Activated CD4-positive, alpha-beta T cell treated with anti-CD3 and anti-CD28 coated beads for 48 hours (primary cell): ENCODE measurements around the gene NFKBIE.

Experiments used
- DNase-seq: peaks from one replicate; pipeline ENCODE4 v3.0.0-alpha.2; 2020

Gene NFKBIE

GRCh38 chr6:44272529-44272928 lies 7.2 kb upstream of the NFKBIE start:
- no peak for DNase-seq

- no peak for DNase-seq
These were observed 6.6 kb upstream of the NFKBIE start for GRCh38 chr6:44271914-44272313.

DNA sequence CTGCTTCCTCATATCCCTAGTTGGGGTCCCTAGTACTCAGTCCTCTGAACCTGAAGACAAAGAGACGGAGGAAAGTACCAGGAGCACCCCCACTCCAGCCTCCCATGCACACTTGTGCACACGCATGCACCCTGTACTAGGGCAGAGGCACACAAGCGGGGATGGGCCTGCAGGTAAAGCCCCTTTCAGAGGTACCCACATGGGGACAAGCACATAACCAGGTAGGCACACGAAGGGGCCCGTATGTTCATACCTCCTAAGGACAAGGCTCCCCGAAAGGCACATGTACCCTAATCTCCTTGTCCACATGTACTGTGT lies 6.0 kb upstream of the NFKBIE start:
- no peak for DNase-seq

DNA sequence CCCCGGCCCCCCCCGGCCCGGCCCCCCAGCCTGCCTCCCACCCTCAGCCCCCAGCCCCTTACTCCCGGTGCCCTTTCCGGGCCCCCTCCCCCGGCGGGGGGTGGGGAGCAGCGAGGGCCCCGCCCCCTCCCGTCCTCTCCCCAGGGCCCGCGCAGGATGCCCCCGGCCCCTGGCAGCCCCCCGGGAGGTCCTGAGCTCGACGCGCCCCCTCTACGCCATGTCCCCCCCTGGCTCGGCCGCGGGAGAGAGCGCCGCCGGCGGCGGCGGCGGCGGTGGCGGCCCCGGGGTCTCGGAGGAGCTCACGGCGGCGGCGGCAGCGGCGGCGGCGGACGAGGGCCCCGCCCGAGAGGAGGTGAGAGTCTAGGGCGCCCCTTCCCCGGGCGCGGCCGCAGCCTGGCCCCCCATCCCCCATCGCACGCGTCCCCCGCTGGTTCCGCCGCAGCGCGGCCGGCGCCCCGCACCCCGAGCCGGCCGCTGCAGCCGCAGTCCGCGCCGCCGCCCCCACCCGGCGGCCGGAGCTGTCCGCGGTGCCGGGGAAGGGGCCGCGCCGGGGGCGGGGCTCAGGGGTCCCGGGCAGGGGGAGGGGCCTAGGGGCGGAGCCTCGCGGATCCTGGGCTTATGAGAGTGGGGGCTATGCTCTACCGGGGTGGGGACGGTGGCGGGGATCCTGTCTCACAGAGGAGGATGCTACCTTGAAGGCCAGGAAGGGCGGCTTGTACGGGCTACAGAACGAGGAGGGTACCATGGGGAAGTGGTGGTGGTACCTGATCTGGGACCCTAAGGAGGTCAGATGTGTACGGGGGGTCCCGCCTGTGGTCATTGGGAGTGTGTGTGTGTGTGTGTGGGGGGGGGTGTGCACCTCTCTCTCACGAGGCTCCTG lies 5.4 kb upstream of the NFKBIE start:
- no peak for DNase-seq

DNA sequence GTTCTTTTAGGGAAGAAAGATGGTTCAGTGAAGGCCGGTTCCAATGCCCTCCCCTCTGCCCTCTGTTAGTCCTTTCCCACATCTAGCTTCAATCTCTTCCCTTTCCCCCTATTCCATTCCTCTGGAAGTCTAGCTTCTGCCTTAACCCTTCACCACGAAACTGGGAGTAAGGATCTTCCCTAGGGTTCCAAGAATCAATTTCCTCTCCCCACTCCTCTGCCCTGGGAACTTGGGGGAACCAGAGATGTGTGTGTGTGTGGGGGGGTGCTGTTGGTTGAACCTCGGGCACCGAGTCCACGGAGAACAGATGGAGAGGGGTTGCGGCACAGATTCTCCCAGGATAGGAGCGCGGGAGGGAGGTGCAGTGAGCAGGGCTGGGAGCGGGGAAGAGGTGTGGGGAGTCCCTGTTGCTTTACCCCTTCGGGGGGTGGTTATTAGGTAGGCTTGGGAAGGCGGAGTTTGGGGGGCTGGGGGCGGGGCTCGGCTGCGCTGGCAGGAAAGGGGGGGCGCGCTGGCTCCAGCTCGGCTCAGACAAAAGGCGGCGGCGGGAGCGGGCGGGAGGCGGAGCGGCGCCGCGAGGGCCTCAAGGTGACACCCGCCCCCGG lies 4.7 kb upstream of the NFKBIE start, which contains the start of gene TMEM151B:
TMEM151B (plus strand) TSS at position 530 of the 605 bp plus-strand sequence. CDS start 293 bp downstream, outside the sequence.
- DNase-seq = no peak

DNA sequence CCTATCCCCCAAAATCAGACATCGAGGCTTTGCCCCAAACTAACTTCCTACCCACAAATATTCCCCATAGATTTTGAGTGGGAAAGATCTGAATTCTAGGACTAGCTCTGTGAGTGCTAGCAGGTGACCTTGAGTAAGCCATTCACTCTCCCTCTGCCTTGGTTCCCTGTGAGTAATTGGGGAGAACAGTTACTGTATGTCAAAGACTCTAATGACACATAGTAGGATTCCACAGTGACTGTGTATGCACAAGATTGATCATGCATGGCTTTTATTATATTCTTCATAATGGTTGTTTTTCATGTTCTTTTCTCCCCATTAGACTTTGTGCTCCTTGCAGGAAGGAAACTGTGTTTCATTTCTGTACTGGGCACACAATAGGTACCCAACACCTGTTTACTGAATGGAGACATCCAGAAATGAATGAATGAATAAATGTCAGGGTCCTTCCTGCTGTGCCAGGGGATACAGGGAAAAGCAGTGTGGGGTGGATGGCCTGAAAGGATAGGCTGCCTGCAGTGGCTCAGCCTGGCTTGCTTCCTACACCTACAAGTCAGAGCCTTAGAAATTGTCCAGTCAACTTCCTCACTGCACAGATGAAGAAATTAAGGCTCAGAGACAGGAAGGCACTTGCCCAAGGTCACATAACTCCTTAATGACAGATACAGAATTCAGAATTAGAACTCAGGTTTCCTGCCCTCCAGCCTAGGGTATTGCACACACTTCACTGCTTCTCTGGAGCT lies 4.0 kb upstream of the NFKBIE start:
- no peak for DNase-seq

DNA sequence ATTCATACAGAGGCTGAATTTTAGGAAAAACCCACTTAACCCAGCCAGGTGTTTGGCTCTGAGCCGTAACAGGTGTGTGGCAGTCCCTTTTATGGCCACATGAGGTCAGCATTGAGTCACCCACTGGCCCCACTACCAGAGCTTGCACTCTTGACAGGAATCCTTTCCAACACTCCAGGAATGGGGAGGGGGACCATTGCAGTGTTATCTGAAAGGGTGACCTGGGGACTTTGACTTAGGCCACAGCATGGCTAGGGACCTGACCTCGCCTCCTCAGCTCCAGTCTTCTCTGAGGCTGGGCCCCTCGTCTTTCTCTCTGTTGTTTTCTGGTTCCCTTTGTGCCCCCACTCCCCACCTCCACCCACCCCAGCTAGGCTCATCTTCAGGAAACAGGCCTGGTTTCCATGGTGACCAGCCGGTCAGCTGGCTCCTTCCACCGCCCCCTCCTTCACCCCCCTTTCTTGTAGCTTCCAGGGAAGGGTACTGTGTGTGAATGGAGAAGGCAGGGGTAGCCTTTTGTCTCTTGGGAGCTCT lies 2.8 kb upstream of the NFKBIE start:
- DNase-seq = peak; percentile 71

DNA sequence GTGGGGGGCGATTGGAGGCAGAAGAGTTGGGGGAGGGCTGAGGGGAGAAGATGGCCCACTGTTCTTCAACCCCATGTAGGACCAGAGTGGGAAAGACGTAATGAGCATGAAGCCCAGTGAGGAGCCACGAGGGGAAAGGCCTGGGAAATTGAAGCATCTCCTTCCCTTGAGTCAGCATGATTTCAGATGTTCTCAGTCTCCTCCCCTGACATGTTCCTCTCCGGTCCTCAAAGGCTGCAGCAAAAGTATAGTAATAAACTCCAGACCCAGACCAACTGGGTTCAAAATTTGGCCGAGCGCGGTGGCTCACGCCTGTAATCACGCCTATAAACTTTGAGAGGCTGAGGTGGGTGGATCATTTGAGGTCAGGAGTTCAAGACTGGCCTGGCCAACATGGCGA lies 1.9 kb upstream of the NFKBIE start:
- DNase-seq = no peak

- DNase-seq = no peak
These were observed 996 bp upstream of the NFKBIE start for GRCh38 chr6:44266347-44266746.

DNA sequence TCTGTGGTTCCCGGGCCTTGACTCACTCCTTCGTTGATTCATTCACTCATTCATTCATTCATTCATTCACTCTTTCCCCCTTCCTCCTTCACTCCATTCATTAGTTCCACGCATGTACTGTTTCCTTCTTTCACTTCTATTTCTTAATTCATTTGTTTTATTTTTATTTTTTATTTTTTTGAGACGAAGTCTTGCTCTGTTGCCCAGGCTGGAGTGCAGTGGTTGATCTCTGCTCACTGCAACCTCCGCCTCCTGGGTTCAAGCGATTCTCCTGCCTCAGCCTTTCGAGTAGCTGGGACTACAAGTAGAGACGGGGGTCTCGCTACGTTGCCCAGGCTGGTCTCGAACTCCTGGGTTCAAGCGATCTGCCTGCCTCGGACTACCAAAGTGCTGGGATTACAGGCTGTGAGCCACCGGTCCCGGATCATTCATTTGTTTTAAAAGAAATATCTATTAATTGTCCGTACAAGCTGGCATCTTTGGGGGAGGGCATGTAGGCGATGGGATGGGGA lies 427 bp upstream of the NFKBIE start:
- no peak for DNase-seq

GRCh38 chr6:44264154-44265006 lies 971 bp downstream of the NFKBIE start:
- peak; percentile 58 for DNase-seq

- DNase-seq = no peak
These were observed 1.8 kb downstream of the NFKBIE start for GRCh38 chr6:44263354-44264100.

DNA sequence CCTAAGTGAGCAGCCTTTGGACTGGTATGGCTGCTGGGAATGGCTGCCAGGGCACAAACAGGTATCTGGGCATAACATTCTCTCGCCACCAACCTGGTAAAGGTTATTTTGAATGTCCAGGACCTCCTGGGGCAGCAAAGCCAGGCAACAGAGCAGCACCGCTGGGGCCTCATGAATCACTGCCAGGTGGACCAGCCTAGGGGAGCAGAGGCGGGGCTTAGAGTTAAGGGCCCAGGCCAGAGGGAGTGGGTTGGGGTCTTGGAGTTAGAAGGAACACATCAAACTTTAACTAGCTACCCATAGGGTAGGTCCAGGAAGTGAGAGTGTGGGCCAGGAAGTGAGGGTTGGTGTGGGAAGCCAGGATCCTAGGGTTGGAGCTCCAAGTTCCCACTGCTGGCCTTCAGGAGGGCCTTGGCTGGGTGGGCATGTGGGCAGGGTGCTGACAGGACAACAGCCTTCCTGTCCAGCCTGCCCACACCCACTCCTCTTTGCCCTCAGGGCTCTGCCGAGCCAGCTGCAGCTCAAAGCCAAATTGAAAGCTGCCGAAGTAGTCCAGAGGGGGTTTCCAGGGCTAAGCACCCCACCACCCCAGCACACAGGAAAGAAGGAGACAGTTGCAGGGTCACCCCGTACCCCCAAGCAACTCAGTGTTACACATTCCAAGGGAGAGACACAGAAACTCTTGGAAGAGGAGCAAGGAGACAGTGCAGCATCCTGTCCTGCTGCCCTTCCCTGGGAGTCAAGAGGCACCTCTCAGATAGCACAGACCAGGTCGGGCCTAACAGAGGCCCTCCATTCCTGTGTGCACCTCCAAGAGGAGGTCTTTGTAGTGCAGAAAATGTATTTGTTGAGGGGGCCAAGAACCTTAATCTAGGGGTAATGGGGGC lies 2.6 kb downstream of the NFKBIE start:
- DNase-seq = no peak

GRCh38 chr6:44261581-44261980 lies 3.8 kb downstream of the NFKBIE start:
- no peak for DNase-seq

- DNase-seq = no peak
These were observed 4.7 kb downstream of the NFKBIE start for GRCh38 chr6:44260451-44261297.

- no peak for DNase-seq
These were observed 5.3 kb downstream of the NFKBIE start for GRCh38 chr6:44260011-44260410.

DNA sequence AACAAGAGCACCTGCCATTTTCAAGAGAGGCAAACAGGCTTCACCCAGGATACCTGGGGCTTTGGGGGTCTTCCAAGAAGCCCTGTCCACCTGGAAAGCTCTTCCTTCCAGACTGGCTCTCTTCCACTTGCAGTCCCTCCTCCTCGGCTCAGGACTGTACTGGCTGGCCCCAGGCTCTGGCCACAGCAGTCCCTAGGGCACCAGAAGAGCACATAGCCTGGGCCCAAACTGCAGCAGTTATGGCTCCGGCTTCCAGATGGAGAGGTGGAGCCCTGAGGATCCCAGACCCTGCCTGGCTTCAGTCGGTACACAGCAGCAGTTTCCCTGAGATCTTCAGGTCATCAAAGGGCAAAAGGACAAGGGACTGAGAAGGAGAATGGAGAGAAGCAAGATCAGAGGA lies 6.4 kb downstream of the NFKBIE start:
- no peak for DNase-seq

- no peak for DNase-seq
These were observed 7.0 kb downstream of the NFKBIE start for GRCh38 chr6:44258325-44258863.

DNA sequence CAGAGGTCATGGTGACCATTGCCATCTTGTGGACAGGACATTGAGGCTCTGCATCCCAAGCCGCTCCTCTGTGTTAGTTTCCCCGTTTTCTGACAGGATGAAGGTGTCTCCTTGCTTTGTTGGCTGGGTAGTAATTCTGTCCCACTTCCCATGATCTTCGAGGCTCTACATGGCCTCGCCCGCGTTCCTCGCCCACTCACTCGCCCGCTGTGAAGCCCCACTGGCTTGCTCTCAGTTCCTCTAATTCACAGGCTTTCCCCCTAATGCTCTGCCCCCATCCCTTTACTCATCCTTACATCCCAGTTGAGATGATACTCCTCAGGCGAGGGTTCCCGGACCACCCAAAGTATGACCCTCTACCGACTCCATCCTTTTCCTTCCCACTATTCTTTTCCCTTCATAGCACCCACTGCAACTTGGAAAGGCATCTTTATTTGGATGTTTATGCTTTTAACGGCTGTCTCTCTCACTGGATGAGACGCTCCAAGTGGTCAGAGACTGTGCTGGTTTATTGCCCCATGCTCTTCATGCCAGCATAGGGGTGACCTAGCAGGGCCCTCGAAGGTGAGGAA lies 7.5 kb downstream of the NFKBIE start:
- no peak for DNase-seq
